HG03439 (cell line): ENCODE measurements around the gene ZNF143.
"Not testable (repeated sequence)": the region's sequence is repeated elsewhere in the genome, so short reads cannot be mapped to it uniquely, and the experiment has no call there.

ENCODE experiments used
- ATAC-seq: cut with Tn5 transposase; IDR thresholded peaks from one replicate; pipeline ENCODE4 v1.9.1; 2021; ENCODE audit warnings: mild to moderate bottlenecking, moderate library complexity; ENCODE audit not compliant: unreplicated experiment

ZNF143 gene

GRCh38 chr11:9460322-9461062 lies at the start of gene ZNF143:
TSS of gene ZNF143 (plus strand) at chr11:9461012. CDS start at chr11:9471309, 10,297 bp downstream.
- peak; percentile 86 for ATAC-seq

- no peak for ATAC-seq
Observed at GRCh38 chr11:9428706-9429105, 32.1 kb upstream of the ZNF143 start.

GRCh38 chr11:9438611-9439010 lies 22.2 kb upstream of the ZNF143 start:
- ATAC-seq = no peak

GRCh38 chr11:9446230-9446629 lies 14.6 kb upstream of the ZNF143 start:
- ATAC-seq = no peak

GRCh38 chr11:9448576-9449352 lies 12.0 kb upstream of the ZNF143 start:
- ATAC-seq = no peak

GRCh38 chr11:9452023-9452422 lies 8.8 kb upstream of the ZNF143 start:
- not testable (repeated sequence) for ATAC-seq

GRCh38 chr11:9455722-9456121 lies 5.1 kb upstream of the ZNF143 start:
- no peak for ATAC-seq

- no peak for ATAC-seq
Observed at GRCh38 chr11:9459667-9460321, 1.0 kb upstream of the ZNF143 start.

GRCh38 chr11:9461063-9461759 lies 399 bp downstream of the ZNF143 start:
- peak; percentile 47 for ATAC-seq

- no peak for ATAC-seq
Observed at GRCh38 chr11:9461760-9462134, 935 bp downstream of the ZNF143 start.

GRCh38 chr11:9462172-9462799 lies 1.5 kb downstream of the ZNF143 start:
- ATAC-seq = no peak

GRCh38 chr11:9462806-9463537 lies 2.2 kb downstream of the ZNF143 start:
- ATAC-seq = no peak

- ATAC-seq = no peak
Observed at GRCh38 chr11:9470765-9471164, 10.0 kb downstream of the ZNF143 start.

GRCh38 chr11:9473408-9473807 lies 12.6 kb downstream of the ZNF143 start:
- no peak for ATAC-seq

GRCh38 chr11:9479899-9480298 lies 19.1 kb downstream of the ZNF143 start:
- ATAC-seq = no peak

GRCh38 chr11:9489080-9489765 lies 28.4 kb downstream of the ZNF143 start:
- ATAC-seq = no peak

GRCh38 chr11:9490376-9490775 lies 29.6 kb downstream of the ZNF143 start:
- ATAC-seq = no peak

GRCh38 chr11:9493492-9493891 lies 32.7 kb downstream of the ZNF143 start:
- ATAC-seq = no peak

GRCh38 chr11:9494316-9494715 lies 33.5 kb downstream of the ZNF143 start:
- ATAC-seq = no peak
